ENCODE results near the gene EEF1AKMT1.

DNA sequence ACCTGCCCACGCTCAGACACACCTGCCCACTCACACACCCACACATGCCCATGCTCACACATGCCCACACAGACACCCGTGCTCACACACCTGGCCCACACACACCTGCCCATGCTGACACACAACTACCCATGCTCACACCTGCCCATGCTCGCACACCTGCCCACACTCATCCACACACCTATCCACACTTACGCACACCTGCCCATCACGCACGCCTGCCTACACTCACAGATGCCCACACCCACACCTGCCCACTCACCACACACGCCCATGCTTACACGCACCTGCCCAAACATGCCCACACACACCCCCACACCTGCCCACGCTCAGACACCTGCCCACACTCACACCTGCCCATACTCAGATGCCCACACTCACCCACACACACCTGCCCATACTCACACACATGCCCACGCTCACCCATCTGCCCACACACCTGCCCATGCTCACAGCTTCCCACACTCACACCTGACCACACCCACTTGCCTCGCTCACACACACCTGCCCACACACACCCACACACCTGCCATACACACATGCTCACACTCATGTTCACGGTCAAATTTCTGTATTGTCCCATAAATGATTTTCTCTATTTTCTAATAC is 54.7 kb downstream of the EEF1AKMT1 start:
- TF ChIP-seq CTCF (IDR thresholded peaks at IDR 0.05; ENCODE audit: low read depth, low read length, poor library complexity, severe bottlenecking) (no peak), EZH2phosphoT487 (IDR thresholded peaks at IDR 0.05; ENCODE audit: borderline replicate concordance, low read length) (no peak)
